ENCODE data around the gene ADAMTS19. TPM values are rescaled to one million over a fixed set of nuclear protein-coding genes. Genes with fewer than 3 reads are reported as not detected.

Gene ADAMTS19
- total RNA-seq, 1 experiment from 2014 or later: 20.3 TPM

GRCh38 chr5:129477532-129477931 lies 17.4 kb downstream of the ADAMTS19 start:
- no peak overlapping the region for H2AK5ac ChIP-seq (ENCODE audit: insufficient read length, low read length)
- H4K8ac ChIP-seq (replicated peaks; ENCODE audit: insufficient read length, low read depth, low read length): no peak overlapping the region
- TF ChIP-seq CTCF (conservative IDR thresholded peaks at IDR 0.05): no peak
- H3K9me3 ChIP-seq (ENCODE audit: control insufficient read depth, low read depth, low read length): no peaks in the 10 kb centered on the region
- no peaks in the 10 kb centered on the region for H3K4me1 ChIP-seq (ENCODE audit: insufficient read depth, low read length)
- WGBS (ENCODE audit: extremely low coverage, insufficient read length, low lambda C conversion rate): no CpG with 5 or more reads among the region's 1 CpG
- H2AFZ ChIP-seq (ENCODE audit: low read length): no peak overlapping the region
- no peaks in the 10 kb centered on the region for H4K20me1 ChIP-seq (ENCODE audit: control insufficient read depth, insufficient read depth, insufficient read length)
- no peak overlapping the region for H2BK20ac ChIP-seq (ENCODE audit: low read depth, low read length, poor library complexity, severe bottlenecking)
- H3K18ac ChIP-seq (ENCODE audit: insufficient read length, low read depth, low read length): no peak overlapping the region
- H3K79me2 ChIP-seq (ENCODE audit: insufficient read depth, low read length): peaks cover 3% of the 10 kb centered on the region; the same call in 1 of the 2 replicates
- no peaks in the 10 kb centered on the region for H3K79me1 ChIP-seq (ENCODE audit: insufficient read depth, low read depth, low read length, poor library complexity, severe bottlenecking)
- H2BK5ac ChIP-seq (ENCODE audit: insufficient read length, low read length): no peak overlapping the region
- no peaks in the 10 kb centered on the region for H3K27me3 ChIP-seq (ENCODE audit: insufficient read depth, low read length)
- H3K27me3 Mint-ChIP-seq (ENCODE audit: low read depth): no peaks in the 10 kb centered on the region; the same call in 1 of the 2 replicates
- no peaks in the 10 kb centered on the region for H3K9me3 Mint-ChIP-seq
- H3K27ac Mint-ChIP-seq: no peak overlapping the region
- H4K91ac ChIP-seq (ENCODE audit: insufficient read length, low read depth, low read length): no peak overlapping the region
- no peak overlapping the region for H3K9ac ChIP-seq (ENCODE audit: extremely low read depth, insufficient read length, low read length)
- H3K14ac ChIP-seq (ENCODE audit: insufficient read depth, low read length): no peak overlapping the region
- H2BK12ac ChIP-seq (ENCODE audit: insufficient read length, low read depth, low read length): no peak overlapping the region
- no peak overlapping the region for H3K4ac ChIP-seq (ENCODE audit: low read depth, low read length)
- no peak for DNase-seq
- no peak overlapping the region for H3K4me2 ChIP-seq (ENCODE audit: insufficient read depth, insufficient read length, low read length)
- peaks cover 7% of the 10 kb centered on the region in 2 experiments for H3K4me1 Mint-ChIP-seq
- H3K4me3 Mint-ChIP-seq: no peak overlapping the region
- no peak overlapping the region for H3K56ac ChIP-seq (ENCODE audit: insufficient read length, low read depth, low read length)
- H3K23me2 ChIP-seq (ENCODE audit: insufficient read length, low read depth, low read length, poor library complexity, severe bottlenecking): no peaks in the 10 kb centered on the region
- H4K5ac ChIP-seq (ENCODE audit: insufficient read length, low read depth, low read length): no peak overlapping the region
- H3T11ph ChIP-seq (ENCODE audit: low read length): no peak overlapping the region
- no peak overlapping the region for H3K23ac ChIP-seq (ENCODE audit: insufficient read length, low read depth, low read length)
- no peak overlapping the region for H2BK120ac ChIP-seq (ENCODE audit: low read depth, low read length, poor library complexity, severe bottlenecking)
- H3K27ac ChIP-seq (ENCODE audit: insufficient read length, low read depth, low read length): no peak overlapping the region
- peaks cover 0 to 3% (median 0%) of the 10 kb centered on the region in 3 experiments; a peak in 3 of 7 replicates for H3K36me3 Mint-ChIP-seq (ENCODE audit: insufficient read depth in 1 of 3, low read depth in 3 of 3)
- H2BK15ac ChIP-seq (ENCODE audit: low read depth, low read length): no peak overlapping the region
